Stimulated activated CD4-positive, alpha-beta T cell treated with anti-CD3 and anti-CD28 coated beads, Interleukin-15, amount 100 ng/mL, for 1 hour (primary cell): Measurements from ENCODE around the gene YAF2.
"Not testable (repeated sequence)": the region's sequence is repeated elsewhere in the genome, so short reads cannot be mapped to it uniquely, and the experiment has no call there.

Experiments used
- DNase-seq, 2 donors: peaks; one replicate each; pipeline ENCODE4 v3.0.0-alpha.2; 2020; ENCODE audit warnings: low read depth in 1 of 2, low spot score in 1 of 2

YAF2 gene

DNA sequence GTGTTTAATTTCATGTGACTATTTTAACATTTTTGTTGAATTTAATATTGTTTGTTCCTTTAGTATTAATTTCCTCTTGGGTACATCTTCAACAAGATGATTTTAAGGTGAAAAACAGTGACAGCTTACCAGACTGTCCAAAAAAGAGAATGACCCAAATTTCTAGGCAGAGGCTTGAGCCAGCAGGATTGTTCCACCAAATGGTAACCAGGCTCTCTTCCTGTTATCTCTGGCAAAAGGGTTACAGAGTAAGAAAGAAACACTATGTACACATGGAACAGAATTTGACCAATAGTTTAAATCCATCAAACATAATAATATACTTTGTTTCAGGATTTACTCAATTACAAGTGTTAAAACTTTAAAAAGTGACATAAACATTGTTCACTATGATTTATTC lies 39.0 kb downstream of the YAF2 start:
- no peak for DNase-seq

GRCh38 chr12:42196723-42197603 lies 41.1 kb downstream of the YAF2 start:
- DNase-seq: no peak

- DNase-seq: no peak
These were observed 45.4 kb downstream of the YAF2 start for GRCh38 chr12:42192686-42193085.

GRCh38 chr12:42192258-42192657 lies 45.8 kb downstream of the YAF2 start:
- DNase-seq: no peak

DNA sequence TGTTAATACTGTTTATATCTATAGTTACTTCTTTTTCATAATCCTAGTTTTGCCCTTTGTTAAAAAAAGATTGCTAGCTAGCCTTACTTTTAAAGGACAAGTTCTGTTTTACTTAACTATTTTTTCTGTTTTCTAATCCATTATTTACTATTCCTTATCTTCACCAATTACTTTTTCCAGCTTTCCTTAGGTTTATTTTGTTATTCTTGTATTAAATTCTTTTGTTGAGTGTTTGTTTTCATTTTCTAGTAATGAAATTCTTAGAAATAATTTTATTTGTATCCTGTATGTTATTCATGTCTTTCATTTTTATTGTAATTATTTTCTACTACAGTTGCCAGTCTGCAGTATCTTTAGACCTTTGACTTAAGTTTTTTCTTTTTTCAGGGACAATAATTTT lies 47.7 kb downstream of the YAF2 start:
- DNase-seq: no peak

DNA sequence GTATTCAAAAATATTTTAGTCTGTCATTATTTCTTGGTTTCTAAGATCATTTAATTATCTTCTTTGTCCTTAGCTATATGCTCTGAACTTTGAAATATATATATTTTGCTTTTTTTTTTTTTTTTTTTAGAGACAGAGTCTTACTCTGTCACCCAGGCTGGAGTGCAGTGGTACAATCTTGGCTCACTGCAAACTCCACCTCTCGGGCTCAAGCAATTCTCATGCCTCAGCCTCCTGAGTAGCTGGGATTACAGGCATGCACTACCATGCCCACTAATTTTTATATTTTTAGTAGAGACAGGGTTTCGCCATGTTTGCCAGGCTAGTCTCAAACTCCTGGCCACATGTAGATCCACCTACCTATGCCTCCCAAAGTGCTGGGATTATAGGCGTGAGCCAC lies 49.8 kb downstream of the YAF2 start:
- DNase-seq: not testable (repeated sequence)

GRCh38 chr12:42187799-42188198 lies 50.2 kb downstream of the YAF2 start:
- DNase-seq: no peak

GRCh38 chr12:42186793-42187192 lies 51.3 kb downstream of the YAF2 start:
- DNase-seq: no peak

DNA sequence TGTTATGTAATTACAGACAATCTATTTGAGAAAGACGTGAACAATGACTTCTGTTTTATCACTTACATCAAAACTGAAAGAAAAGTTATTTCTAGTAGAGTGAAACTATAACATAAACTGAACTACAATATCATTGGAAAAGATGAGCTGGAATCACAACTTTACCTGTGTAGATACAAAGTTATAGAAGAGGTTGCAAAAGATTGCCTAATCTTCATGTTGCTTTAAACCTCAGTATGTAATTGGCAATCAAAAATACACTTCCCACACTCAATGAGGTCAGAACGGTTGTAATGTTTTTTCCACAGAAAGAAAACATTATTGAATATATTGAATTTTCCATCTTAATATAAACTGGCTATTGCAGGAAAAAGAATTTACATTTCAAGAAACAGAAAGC lies 55.7 kb downstream of the YAF2 start:
- no peak for DNase-seq

- DNase-seq: no peak
These were observed 57.0 kb downstream of the YAF2 start for GRCh38 chr12:42180990-42181596.

DNA sequence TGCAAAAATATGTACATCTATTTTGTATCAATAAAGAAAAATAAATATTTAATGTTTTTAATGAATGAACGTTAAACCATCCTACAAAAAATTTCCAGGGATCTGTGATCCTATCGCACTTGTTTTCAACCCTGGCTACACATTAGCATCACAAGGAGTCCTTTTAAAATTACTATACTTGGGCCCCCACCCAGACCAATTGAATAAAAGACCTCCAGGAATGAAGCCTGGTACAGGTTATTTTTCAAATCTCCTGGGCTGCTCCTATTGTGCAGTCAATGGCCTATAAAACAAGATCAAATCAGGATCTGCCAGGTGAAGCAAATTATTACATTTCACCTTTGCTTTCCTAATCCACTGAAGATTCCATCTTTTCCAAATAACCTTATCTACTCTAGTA lies 59.9 kb downstream of the YAF2 start:
- no peak for DNase-seq

DNA sequence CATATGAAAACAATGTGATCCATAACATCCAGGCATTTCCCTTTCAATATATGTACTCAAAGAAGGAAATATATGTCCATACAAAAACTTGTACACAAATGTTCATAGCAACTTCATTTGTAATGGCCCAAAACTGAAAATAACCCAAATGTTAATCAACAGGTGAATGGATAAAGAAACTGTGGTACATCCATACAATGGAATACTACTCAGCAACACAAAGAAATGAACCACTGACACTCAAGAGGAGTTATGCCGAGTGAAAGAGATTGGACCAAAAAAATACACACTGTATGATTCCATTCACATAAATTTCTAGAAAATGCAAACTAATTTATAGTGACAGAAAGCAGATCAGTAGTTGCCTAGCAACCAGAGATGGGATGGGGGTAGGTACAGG lies 63.1 kb downstream of the YAF2 start:
- DNase-seq: no peak

GRCh38 chr12:42173961-42174521 lies 64.0 kb downstream of the YAF2 start:
- DNase-seq: no peak

GRCh38 chr12:42172441-42173210 lies 65.4 kb downstream of the YAF2 start:
- DNase-seq: no peak

GRCh38 chr12:42167711-42168110 lies 70.3 kb downstream of the YAF2 start:
- DNase-seq: no peak

- DNase-seq: no peak
These were observed 71.5 kb downstream of the YAF2 start for GRCh38 chr12:42166501-42166900.

- DNase-seq: no peak
These were observed 74.1 kb downstream of the YAF2 start for GRCh38 chr12:42163913-42164312.

- DNase-seq: no peak
These were observed 75.1 kb downstream of the YAF2 start for GRCh38 chr12:42162965-42163364.

GRCh38 chr12:42162193-42162592 lies 75.9 kb downstream of the YAF2 start:
- no peak for DNase-seq

DNA sequence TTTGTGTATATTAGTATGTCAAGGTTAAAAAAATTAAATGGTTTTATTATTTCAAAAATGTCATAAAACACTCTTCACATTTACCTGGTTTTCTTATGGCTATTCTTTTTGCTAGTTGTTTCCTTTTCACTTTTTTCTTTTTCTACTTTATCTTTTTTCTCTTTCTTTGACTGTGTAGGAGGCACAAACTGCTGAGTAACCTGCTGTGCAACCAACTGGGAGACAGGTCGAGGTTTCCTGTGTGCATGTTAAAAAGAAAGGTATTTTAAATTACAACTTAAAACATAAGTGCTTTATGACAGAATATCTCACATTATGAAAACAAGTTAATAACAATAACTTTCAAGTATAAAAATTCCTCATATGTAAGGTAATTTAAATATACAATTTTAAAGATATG lies 76.5 kb downstream of the YAF2 start:
- DNase-seq: no peak

GRCh38 chr12:42156232-42156631 lies 81.8 kb downstream of the YAF2 start:
- DNase-seq: no peak
